H9 (cell line): ENCODE measurements around the gene ANKMY1. TPM values are rescaled to one million over a fixed set of nuclear protein-coding genes. Genes with fewer than 3 reads are reported as not detected.

Experiments used
- DNase-seq: peaks from one replicate; pipeline ENCODE4 v3.0.0-alpha.2; 2017
- H2AFZ ChIP-seq: one replicate; pipeline ENCODE4 v1.6.1; 2013; ENCODE audit warnings: mild to moderate bottlenecking, low read length, control low read depth, moderate library complexity
- H2AK5ac ChIP-seq: 2 replicates; pipeline ENCODE4 v1.6.1; 2013; ENCODE audit warnings: low read length, control low read depth, mixed read lengths; ENCODE audit not compliant: insufficient read length
- H2BK120ac ChIP-seq: one replicate; pipeline ENCODE4 v1.6.1; 2013; ENCODE audit warnings: low read depth, mild to moderate bottlenecking, low read length, control low read depth, inconsistent platforms; ENCODE audit not compliant: poor library complexity, severe bottlenecking
- H2BK12ac ChIP-seq: 2 replicates; pipeline ENCODE4 v1.6.1; 2013; ENCODE audit warnings: low read length, control low read depth, mixed read lengths, low read depth; ENCODE audit not compliant: insufficient read length
- H2BK15ac ChIP-seq: 2 replicates; pipeline ENCODE4 v1.6.1; 2013; ENCODE audit warnings: low read depth, low read length, control low read depth
- H2BK20ac ChIP-seq: one replicate; pipeline ENCODE4 v1.6.1; 2013; ENCODE audit warnings: low read depth, mild to moderate bottlenecking, low read length, control low read depth, inconsistent platforms; ENCODE audit not compliant: poor library complexity, severe bottlenecking
- H2BK5ac ChIP-seq: 2 replicates; pipeline ENCODE4 v1.6.1; 2013; ENCODE audit warnings: low read length, control low read depth, mixed read lengths; ENCODE audit not compliant: insufficient read length
- H3K14ac ChIP-seq: 2 replicates; pipeline ENCODE4 v1.6.1; 2013; ENCODE audit warnings: low read length, control low read depth; ENCODE audit not compliant: insufficient read depth
- H3K18ac ChIP-seq: 2 replicates; pipeline ENCODE4 v1.6.1; 2013; ENCODE audit warnings: low read depth, mild to moderate bottlenecking, mixed read lengths, low read length, control low read depth; ENCODE audit not compliant: insufficient read length
- H3K23ac ChIP-seq: 2 replicates; pipeline ENCODE4 v1.6.1; 2013; ENCODE audit warnings: low read length, control low read depth, mixed read lengths, low read depth; ENCODE audit not compliant: insufficient read length
- H3K23me2 ChIP-seq: 2 replicates; pipeline ENCODE4 v1.6.1; 2013; ENCODE audit warnings: low read depth, mild to moderate bottlenecking, mixed read lengths, low read length, control low read depth; ENCODE audit not compliant: insufficient read length, poor library complexity, severe bottlenecking
- H3K27ac ChIP-seq: 2 replicates; pipeline ENCODE4 v1.5.1; 2013; ENCODE audit warnings: low read length, control low read depth, mixed read lengths, low read depth; ENCODE audit not compliant: insufficient read length
- H3K27me3 ChIP-seq: 2 replicates; pipeline ENCODE4 v1.6.1; 2013; ENCODE audit warnings: low read length, control low read depth, inconsistent platforms; ENCODE audit not compliant: insufficient read depth
- H3K4ac ChIP-seq: 2 replicates; pipeline ENCODE4 v1.6.1; 2013; ENCODE audit warnings: low read depth, mild to moderate bottlenecking, control low read depth, inconsistent platforms, low read length, moderate library complexity
- H3K4me1 ChIP-seq: 2 replicates; pipeline ENCODE4 v1.6.1; 2013; ENCODE audit warnings: low read length, control low read depth, inconsistent platforms; ENCODE audit not compliant: insufficient read depth
- H3K4me2 ChIP-seq: 2 replicates; pipeline ENCODE4 v1.6.1; 2013; ENCODE audit warnings: low read length, control low read depth, mixed read lengths; ENCODE audit not compliant: insufficient read length, insufficient read depth
- H3K56ac ChIP-seq: 2 replicates; pipeline ENCODE4 v1.6.1; 2013; ENCODE audit warnings: low read depth, mild to moderate bottlenecking, mixed read lengths, low read length, control low read depth; ENCODE audit not compliant: insufficient read length
- H3K79me1 ChIP-seq: 2 replicates; pipeline ENCODE4 v1.6.1; 2013; ENCODE audit warnings: low read depth, mild to moderate bottlenecking, moderate library complexity, low read length, control low read depth, inconsistent platforms; ENCODE audit not compliant: insufficient read depth, poor library complexity, severe bottlenecking
- H3K79me2 ChIP-seq: 2 replicates; pipeline ENCODE4 v1.6.1; 2013; ENCODE audit warnings: low read length, control low read depth, inconsistent platforms; ENCODE audit not compliant: insufficient read depth
- H3K9ac ChIP-seq: 2 replicates; pipeline ENCODE4 v1.6.1; 2013; ENCODE audit warnings: low read length, control low read depth, mixed read lengths; ENCODE audit not compliant: insufficient read length; ENCODE audit errors: extremely low read depth
- H3K9me3 ChIP-seq: one replicate; pipeline ENCODE4 v1.6.1; 2013; ENCODE audit warnings: low read depth, low read length, inconsistent platforms; ENCODE audit not compliant: control insufficient read depth
- H3T11ph ChIP-seq: one replicate; pipeline ENCODE4 v1.6.1; 2013; ENCODE audit warnings: mild to moderate bottlenecking, low read length, control low read depth, inconsistent platforms
- H4K20me1 ChIP-seq: one replicate; pipeline ENCODE4 v1.6.1; 2013; ENCODE audit not compliant: control insufficient read depth, insufficient read length, insufficient read depth
- H4K5ac ChIP-seq: 2 replicates; pipeline ENCODE4 v1.6.1; 2013; ENCODE audit warnings: low read depth, mild to moderate bottlenecking, mixed read lengths, low read length, control low read depth; ENCODE audit not compliant: insufficient read length
- H4K8ac ChIP-seq: replicated peaks from 2 replicates; pipeline ENCODE4 v1.6.1; 2013; ENCODE audit warnings: low read length, control low read depth, mixed read lengths, low read depth; ENCODE audit not compliant: insufficient read length
- H4K91ac ChIP-seq: 2 replicates; pipeline ENCODE4 v1.6.1; 2013; ENCODE audit warnings: low read depth, mild to moderate bottlenecking, moderate library complexity, mixed read lengths, low read length, control low read depth; ENCODE audit not compliant: insufficient read length
- H3K27ac Mint-ChIP-seq, 3 experiments: 2 replicates in 2 of 3; 3 replicates in 1 of 3; pipeline ENCODE4 v1.8.0; 2020 to 2021; ENCODE audit warnings: mixed read lengths in 3 of 3, mild to moderate bottlenecking in 1 of 3, moderate library complexity in 1 of 3
- H3K27me3 Mint-ChIP-seq: 2 replicates; pipeline ENCODE4 v1.8.0; 2021; ENCODE audit warnings: low read depth, mild to moderate bottlenecking, moderate library complexity, mixed read lengths
- H3K36me3 Mint-ChIP-seq, 3 experiments: 2 replicates in 2 of 3; 3 replicates in 1 of 3; pipeline ENCODE4 v1.8.0; 2020 to 2021; ENCODE audit warnings: low read depth in 3 of 3, mixed read lengths in 3 of 3; ENCODE audit not compliant: insufficient read depth in 1 of 3
- H3K4me1 Mint-ChIP-seq, 2 experiments: 2 replicates each; pipeline ENCODE4 v1.8.0; 2020; ENCODE audit warnings: mixed read lengths in 2 of 2
- H3K4me3 Mint-ChIP-seq, 2 experiments: 2 replicates in 1 of 2; 3 replicates in 1 of 2; pipeline ENCODE4 v1.8.0; 2020 to 2021; ENCODE audit warnings: mild to moderate bottlenecking in 2 of 2, mixed read lengths in 2 of 2, moderate library complexity in 1 of 2
- H3K9me3 Mint-ChIP-seq, 2 experiments: 2 replicates in 1 of 2; 3 replicates in 1 of 2; pipeline ENCODE4 v1.8.0; 2020; ENCODE audit warnings: mild to moderate bottlenecking in 2 of 2, mixed read lengths in 2 of 2, moderate library complexity in 1 of 2
- CTCF ChIP-seq: fragments of 200-600 bp; sonication (generic); conservative IDR thresholded peaks from 3 replicates; pipeline ENCODE4 v1.8.0; 2021; ENCODE audit warnings: antibody characterized with exemption, mild to moderate bottlenecking
- WGBS: extraction: QIAGEN DNeasy Blood & Tissue Kit; methylation state at CpG from one replicate; pipeline ENCODE4 v1.1.7; 2013; ENCODE audit warnings: missing lambda C conversion rate, low lambda C conversion rate, mixed read lengths; ENCODE audit not compliant: insufficient read length; ENCODE audit errors: extremely low coverage; 5-methylcytosine and 5-hydroxymethylcytosine counted together
- total RNA-seq: library from RNA; stranded (reverse); gene quantifications from 2 replicates; pipeline ENCODE4 v1.2.1, GENCODE V29; 2021

The ANKMY1 gene
- total RNA-seq, 1 experiment from 2014 or later, result 13.7 TPM

DNA sequence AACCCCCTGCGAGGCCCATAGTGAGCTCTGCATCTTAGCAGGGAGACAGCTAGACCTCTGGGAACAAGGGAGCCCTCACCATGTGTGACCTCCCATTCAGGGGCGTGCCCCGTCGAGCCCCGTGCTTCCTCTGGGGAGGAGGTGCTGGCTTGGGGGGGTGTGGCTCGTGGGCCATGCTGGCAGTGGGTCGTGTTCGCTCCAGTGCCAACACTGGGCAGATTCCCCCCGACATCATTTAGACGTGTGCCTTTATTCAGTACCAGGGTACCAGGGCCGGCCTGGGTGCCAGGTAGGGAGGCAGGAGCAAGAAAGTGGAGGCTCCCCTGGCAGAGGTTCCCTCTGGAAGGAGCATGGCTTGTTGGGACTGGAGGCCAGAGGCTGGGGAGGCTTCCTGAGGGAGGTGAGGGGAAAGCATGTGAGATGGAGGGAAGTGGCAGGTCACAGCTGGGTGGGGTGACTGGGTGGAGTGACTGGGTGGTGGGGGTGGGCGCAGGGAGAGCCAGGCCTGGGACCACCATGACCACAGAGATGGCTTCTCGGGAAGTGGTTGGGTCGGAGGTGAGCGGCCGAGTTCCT is 107.2 kb downstream of the ANKMY1 start:
- Histone ChIP-seq H2BK120ac (no peak overlapping the region), H3K23ac (no peak overlapping the region), H2AFZ (no peak overlapping the region), H3K4me1 (peaks cover 3% of the 10 kb centered on the region; the same call in 1 of the 2 replicates), H3K79me1 (no peaks in the 10 kb centered on the region), H4K91ac (no peak overlapping the region), H4K20me1 (no peaks in the 10 kb centered on the region), H3K56ac (no peak overlapping the region), H3K9ac (no peak overlapping the region), H4K8ac (no peak overlapping the region), H3K4ac (no peak overlapping the region), H3K9me3 (no peaks in the 10 kb centered on the region), H3K4me2 (no peak overlapping the region), H3T11ph (no peak overlapping the region), H3K14ac (no peak overlapping the region), H3K18ac (no peak overlapping the region), H3K23me2 (peaks cover 8% of the 10 kb centered on the region), H2BK12ac (no peak overlapping the region), H3K27me3 (peaks cover 15% of the 10 kb centered on the region; the same call in 1 of the 2 replicates), H2BK5ac (no peak overlapping the region), H2AK5ac (no peak overlapping the region), H3K79me2 (no peaks in the 10 kb centered on the region), H4K5ac (no peak overlapping the region), H2BK20ac (no peak overlapping the region), H3K27ac (no peak overlapping the region), H2BK15ac (no peak overlapping the region)
- peaks cover 0 to 3% (median 0%) of the 10 kb centered on the region in 3 experiments; a peak in 1 of 7 replicates for H3K36me3 Mint-ChIP-seq
- no CpG with 5 or more reads among the region's 16 CpGs for WGBS
- H3K27me3 Mint-ChIP-seq, result peaks cover 33% of the 10 kb centered on the region
- H3K4me3 Mint-ChIP-seq, result no peak overlapping the region; a peak in 1 of 5 replicates
- DNase-seq, result no peak
- no peaks in the 10 kb centered on the region for H3K9me3 Mint-ChIP-seq
- peaks cover 27 to 39% of the 10 kb centered on the region in 2 experiments for H3K4me1 Mint-ChIP-seq
- no peak for TF ChIP-seq CTCF
- H3K27ac Mint-ChIP-seq, result no peak overlapping the region; a peak in 1 of 7 replicates
